Ureter (tissue), 1 donor: ENCODE measurements around the gene METTL2A. TPM values are rescaled to one million over a fixed set of nuclear protein-coding genes. Genes with fewer than 3 reads are reported as not detected.
"Not testable (repeated sequence)": the region's sequence is repeated elsewhere in the genome, so short reads cannot be mapped to it uniquely, and the experiment has no call there.

Source experiments
- DNase-seq: peaks from one replicate; pipeline ENCODE4 v3.0.0-alpha.2; 2020; ENCODE audit warnings: low spot score
- total RNA-seq: library from RNA; stranded (reverse); gene quantifications from one replicate; pipeline ENCODE4 v1.2.4, GENCODE V29; 2023
- donor health status: DM: yes; HTN: yes; CAD: no.

The METTL2A gene
- total RNA-seq, 1 donor from 2014 or later = 22.4 TPM

DNA sequence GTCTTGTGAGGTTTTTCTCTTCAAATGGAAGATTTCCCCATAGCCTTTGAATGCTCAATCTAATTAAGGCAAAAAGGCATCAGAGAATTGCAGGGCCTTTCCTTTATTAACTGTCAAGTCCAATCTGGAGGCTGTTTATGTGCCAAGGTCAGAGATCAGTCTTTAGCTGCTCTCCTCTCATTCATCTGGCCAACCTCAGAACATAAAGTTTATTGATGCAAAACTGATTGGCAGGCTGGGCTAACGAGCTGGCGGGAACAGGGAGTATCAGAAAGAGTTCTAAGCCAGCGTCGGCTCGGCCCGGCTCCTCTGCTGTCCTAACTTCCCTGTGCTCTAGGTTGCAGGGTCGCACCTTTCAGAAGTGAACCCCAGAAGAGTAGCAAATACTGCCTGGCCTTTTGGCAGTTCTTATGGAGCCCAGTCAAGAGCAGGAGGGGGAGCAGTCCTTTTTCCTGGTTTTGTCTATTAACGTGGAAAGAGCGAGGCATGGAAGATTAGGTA lies 47.7 kb downstream of the METTL2A start:
- not testable (repeated sequence) for DNase-seq

DNA sequence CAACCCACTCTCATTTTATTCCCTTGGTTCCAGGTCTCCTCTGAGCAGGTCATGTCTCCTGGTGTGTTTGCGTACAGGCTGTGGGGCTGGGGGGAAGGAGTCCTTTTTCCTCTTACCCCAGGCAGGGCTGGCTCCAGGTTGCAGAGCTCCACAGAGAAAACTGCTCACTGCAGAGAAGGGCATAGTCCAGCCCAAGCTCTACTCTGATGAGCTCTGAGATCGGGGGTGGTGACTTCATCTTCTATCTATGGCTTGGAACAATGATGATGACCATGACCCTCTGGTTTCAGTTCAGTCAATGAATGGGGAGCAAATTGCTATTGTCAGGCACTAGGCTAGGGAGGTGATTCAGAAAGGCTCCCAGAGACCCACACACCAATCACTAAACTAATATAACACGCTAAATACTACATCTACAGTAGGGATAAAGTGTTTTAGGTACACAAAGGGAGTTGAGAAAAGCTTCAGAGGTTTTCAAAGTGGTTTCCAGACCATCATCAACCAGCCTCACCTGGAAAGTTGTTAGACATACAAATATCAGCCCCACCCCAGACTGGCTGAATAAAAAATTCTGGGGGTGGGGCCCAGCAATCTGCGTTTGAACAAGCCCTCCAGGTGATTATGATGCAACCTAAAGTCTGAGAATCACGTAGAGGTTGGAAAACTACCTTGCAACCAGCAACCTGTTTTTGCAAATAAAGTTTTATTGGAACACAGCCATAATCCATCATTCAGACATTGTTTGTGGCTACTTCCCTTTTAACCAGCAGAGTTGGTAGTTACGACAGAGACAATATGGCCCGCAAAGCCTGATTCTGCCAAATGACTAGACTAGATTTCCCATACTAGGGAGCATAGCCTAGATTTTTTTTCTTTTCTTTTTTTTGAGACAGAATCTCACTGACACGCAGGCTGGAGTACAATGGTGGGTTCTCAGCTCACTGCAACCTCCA lies 49.6 kb downstream of the METTL2A start:
- DNase-seq = not testable (repeated sequence)

DNA sequence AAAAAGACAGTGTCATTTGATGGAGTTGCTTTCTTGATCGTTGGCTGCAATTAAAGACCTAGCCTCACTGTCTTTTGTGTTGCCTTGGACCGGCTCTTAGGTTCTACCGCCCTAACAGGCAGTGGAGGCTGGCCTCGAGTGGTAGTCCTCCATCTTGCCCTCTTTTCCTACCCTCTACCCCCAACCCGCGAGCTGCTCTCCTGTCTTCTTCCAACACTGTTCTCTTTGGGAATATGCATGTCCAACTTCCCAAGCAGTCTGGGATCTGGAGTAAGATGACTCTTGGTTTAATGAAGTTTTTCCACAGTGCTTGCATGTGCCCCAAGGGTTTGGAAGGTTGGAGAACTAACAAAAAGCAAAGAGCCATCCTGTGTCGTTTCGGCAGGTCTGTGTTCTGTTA lies 53.4 kb downstream of the METTL2A start:
- DNase-seq = not testable (repeated sequence)

DNA sequence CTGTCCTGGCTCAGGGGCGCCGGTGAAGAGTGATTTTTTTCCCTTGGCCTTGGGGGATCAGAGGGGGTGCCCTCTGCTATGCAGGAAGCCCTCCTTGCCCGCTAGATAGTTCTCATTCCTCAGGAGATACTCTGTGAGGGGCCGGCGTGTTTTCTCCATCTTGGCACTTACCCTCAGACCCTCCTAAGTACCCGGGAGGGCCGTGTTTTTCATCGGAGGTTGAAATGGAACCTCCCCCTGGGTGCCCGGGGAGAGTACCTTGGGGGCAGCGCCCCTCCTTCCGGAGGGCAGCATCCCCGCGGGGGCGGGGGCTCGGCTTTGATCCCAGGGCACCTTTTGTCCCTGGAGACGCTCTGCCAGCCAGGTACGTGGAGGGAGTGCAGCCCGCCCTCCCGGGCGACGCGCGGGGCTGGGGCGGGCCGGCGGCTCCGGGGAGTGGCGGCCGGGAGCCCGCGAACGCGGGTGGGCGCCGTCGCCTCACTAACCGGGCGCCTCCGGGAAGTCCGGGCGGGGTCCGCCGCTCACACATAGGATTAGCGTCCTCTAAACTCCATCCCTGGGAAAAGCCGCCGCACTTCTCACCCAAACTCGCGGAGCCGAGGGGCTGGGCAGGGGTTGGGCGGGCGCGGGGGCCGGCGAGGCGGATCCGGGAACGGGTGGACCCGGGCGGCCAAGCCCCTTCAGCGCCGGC lies 54.2 kb downstream of the METTL2A start:
- peak; percentile 54 for DNase-seq

DNA sequence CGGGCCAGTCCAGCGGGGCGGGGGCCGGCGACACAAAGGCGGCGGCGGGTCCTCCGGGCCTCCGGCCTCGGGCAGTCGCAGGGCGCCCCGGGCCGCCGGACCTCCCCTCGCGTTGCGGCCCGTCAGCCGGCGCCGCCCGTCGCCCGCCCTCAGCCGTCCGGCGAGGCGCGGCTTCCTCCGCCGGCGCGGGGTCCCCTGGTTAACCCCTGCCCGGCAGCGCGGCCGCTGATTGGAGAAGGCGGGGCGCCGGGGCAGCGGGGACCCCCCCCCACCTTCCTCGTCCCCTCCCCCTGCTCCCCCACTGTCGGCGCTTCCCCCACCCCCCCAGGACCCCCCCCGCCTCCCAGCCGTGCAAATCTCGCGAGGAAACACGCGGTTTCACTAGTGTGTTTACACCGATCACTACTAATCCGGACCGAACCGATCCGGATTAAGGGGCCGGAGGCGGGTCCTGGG lies 54.8 kb downstream of the METTL2A start, which contains the start of gene TLK2:
Gene TLK2 (plus strand): TSS at position 402 of the 456 bp plus-strand sequence. CDS start 2,301 bp downstream, outside the sequence.
- peak; percentile 77 for DNase-seq

DNA sequence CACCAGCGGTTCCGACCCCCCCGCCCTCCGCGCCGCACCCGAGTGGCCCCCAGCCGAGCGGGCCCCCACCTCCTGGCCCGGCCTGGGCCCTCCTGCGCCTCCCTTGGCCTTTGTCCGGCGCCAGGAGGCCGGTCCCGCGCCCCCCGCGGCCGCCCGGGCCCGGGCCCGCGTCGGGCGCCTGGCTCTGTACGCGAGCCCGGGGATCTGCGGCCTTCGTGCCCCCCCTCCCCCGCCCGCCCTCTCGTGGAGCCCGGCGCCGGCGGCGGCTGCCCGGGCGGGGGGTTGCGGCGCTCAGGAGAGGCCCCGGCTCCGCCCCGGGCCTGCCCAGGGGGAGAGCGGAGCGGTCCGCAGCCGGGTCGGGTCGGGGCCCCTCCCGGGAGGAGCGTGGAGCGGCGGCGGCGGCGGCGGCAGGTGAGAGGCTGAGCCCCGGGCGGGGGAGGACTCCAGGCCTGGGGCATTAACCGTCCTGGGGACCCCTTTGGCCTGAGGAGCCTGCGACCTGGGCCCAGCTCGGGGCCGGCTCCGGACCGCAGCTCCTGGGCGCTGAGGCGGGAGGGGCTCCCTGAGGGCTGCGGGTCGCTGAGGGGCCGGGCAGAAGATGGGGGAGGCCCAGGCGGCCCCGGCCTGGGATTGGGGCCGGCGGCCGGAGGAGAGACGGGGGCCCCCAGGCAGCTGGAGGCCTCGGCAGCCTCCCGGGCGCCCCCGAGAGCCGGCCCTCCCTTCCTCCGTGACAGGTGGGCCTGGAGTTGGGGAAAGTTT lies 55.4 kb downstream of the METTL2A start:
- peak; percentile 43 for DNase-seq

DNA sequence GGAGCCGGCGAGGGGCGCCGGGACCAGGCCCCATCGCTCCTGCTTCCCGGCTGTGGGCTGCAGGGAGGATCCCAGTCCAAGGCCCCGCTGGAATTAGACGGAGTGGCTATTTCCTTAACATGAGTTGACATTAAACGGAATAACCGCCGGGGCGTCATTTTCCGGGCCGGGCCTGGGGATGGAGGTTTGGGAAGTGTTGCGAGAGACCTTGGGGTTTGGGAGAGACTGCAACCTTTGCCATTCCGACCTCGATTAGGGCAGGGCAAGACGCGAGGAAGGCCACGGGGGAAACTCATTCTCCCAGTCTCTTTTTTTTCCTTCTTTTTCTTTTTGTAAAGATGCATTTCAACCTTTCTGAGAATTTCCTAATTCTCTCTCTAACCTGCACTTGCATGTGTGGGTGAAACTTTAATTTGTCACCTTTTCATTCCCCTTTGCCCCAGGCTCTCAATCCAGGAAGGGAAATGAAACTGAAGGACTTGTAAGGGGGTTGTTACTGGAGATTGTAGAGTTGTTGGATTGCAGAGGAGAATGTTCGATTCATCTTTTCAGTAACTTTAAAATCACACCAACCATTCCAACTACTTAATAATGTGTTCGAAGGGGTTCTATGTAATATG lies 56.1 kb downstream of the METTL2A start:
- DNase-seq = peak; percentile 53

DNA sequence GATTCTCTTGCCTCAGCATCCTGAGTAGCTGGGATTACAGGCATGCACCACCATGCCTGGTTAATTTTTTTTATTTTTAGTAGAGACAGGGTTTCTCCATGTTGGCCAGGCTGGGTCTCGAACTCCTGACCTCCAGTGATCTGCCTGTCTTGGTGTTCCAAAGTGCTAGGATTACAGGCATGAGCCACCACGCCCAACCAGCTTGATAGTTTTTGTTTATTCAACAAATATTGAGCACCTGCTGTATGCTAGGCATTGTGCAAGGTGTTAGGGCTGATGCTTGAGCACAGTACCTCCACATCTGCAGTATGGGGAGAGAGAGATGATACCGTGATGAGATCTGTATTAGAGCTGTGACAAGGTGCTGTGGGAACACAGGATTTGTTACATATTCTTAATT lies 58.9 kb downstream of the METTL2A start:
- not testable (repeated sequence) for DNase-seq

DNA sequence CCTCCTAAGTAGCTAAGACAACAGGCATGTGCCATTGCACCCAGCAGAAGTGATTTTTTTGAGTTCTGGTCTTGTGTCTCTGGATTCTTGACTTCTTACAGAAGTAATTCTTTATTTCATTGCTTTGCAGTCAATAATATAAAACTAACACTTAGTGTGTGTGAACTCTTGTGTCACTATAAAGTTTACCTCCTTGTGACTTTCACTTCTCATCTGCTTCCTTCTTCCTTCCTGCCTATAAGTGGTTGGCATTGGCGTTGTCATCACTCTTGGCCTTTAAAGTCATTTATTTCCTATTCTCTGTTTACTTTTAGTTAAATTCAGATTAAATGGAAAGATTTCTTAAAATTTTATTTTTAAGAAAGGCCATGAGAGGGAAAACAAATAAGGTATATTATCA lies 67.3 kb downstream of the METTL2A start:
- not testable (repeated sequence) for DNase-seq

DNA sequence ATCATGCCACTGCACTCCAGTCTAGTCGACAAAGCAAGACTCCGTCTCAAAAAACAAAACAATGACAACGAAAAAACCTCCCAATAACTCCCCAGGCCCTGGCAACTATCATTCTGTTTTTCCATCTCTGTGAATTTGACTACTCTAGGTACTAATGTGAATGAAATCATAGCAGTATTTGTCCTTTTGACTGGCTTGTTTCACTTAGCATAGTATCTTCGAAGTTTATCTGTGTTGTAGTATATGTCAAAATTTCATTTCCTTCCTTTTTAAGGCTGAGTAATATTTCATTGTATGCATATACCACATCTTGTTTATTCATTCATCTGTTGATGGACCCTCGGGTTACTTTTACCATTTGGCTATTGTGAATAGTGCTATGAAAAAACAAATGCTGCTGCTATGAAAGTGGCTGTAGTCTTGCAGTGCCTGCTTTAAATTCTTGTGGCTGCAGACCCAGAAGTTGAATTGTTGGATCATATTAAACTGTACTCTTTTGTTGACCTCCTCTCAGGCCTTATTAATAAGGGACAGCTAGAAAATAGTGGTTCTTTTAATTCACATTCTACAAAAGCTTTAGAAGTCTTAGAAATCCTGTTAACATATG lies 69.5 kb downstream of the METTL2A start:
- not testable (repeated sequence) for DNase-seq

DNA sequence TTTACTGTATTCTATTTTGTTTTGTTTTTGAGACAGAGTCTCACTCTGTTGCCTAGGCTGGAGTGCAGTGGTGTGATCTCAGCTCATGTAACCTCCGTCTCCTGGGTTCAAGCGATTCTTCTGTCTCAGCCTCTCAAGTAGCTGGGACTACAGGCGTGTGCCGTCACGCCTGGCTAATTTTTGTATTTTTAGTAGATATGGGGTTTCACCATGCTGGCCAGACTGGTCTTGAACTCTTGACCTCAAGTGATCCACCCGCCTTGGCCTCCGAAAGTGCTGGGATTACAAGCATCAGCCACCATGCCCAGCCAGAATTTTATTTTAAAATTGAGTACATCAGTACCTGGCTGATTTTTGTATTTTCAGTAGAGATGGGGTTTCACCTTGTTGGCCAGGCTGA lies 70.4 kb downstream of the METTL2A start:
- not testable (repeated sequence) for DNase-seq

DNA sequence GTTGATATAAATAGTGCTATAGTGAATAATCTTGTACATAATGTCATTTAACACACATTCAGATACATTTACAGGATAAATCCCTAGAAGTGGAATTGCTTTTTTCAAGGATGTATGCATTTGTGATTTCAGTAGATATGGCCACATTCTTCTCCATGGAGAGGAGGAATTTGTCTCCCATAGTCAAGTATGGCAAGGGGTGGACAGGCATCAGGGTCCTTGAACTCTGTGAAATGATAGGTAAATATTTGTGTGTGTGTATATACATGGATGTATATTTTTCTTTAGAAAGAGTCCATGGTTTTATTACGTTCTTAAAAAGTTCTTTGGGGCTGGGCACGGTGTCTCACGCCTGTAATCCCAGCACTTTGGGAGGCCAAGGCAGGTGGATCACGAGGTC lies 72.6 kb downstream of the METTL2A start:
- not testable (repeated sequence) for DNase-seq

DNA sequence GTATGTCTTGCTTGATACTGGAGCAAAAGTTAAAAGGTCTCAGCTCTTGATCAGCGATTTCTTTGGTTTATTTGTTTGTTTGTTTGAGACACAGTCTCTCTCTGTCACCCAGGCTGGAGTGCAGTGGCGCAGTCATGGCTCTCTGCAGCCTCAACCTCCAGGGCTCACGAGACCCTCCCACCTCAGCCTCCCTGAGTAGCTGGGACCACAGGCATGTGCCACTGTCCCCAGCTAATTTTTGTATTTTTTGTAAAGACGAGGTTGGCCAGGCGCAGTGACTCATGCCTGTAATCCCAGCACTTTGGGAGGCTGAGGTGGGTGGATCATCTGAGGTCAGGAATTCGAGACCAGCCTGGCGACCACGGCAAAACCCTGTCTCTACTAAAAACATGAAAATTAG lies 75.1 kb downstream of the METTL2A start:
- DNase-seq = not testable (repeated sequence)

Other genes starting within 250 kb of the METTL2A start
- not detected for gene EFCAB3, start 43.3 kb upstream of the METTL2A start, total RNA-seq
- 63.9 TPM for gene TLK2, start 54.9 kb downstream of the METTL2A start, total RNA-seq
- gene MRC2, start 203.8 kb downstream of the METTL2A start, total RNA-seq = 40.0 TPM